K562 (cell line): ENCODE results near the gene LIG3. TPM values are rescaled to one million over a fixed set of nuclear protein-coding genes. Genes with fewer than 3 reads are reported as not detected.
A peak's percentile ranks its signal among the peaks of the same experiment; 100 is the strongest.
"Not testable (repeated sequence)": the region's sequence is repeated elsewhere in the genome, so short reads cannot be mapped to it uniquely, and the experiment has no call there.

Experiments
- ATAC-seq: fragments of 200-7000 bp; cut with Tn5 transposase; 3 replicates; pipeline ENCODE4 v1.9.1; 2020; ENCODE audit warnings: moderate library complexity
- BruUV-seq: library from RNA; stranded (reverse); fragments of 400-500 nt; replicated peaks from 2 replicates; lab custom pipeline; 2021; lab: Mats Ljungman, UMichigan
- CTCF ChIA-PET: fragments of 300-600 bp; formaldehyde crosslinking; extraction: SDS; loops from one replicate; lab custom pipeline; 2021; ENCODE audit warnings: low intra/inter-chr PET ratio; lab: Yijun Ruan, JAX
- POLR2A ChIA-PET: fragments of 300-600, 350-650 bp; sonication (Branson Sonifier 250); formaldehyde crosslinking; extraction: SDS; loops from one replicate; lab custom pipeline; 2021; ENCODE audit warnings: antibody characterized with exemption, inconsistent platforms; lab: Yijun Ruan, JAX
- DNase-seq, 4 experiments: peaks; one replicate each; pipeline versions ENCODE4 v3.0.0 to v3.0.0-alpha.2; 2011 to 2018; ENCODE audit warnings: low spot score in 3 of 4, mixed read lengths in 3 of 4; ENCODE audit errors: extremely low read depth in 1 of 4
- FAIRE-seq: peaks from 2 replicates; lab custom pipeline; 2011; peaks lifted over from hg19 to GRCh38; lab: Jason Lieb, UNC
- H2AFZ ChIP-seq: 2 replicates; pipeline ENCODE4 v1.6.0; 2011; ENCODE audit warnings: low read depth, low read length, control low read depth, inconsistent platforms
- H3K27ac ChIP-seq: fragments of 200-600 bp; 3 replicates; pipeline ENCODE4 v1.8.0; 2011; ENCODE audit warnings: low read depth, mild to moderate bottlenecking, control low read depth, inconsistent platforms, low read length, moderate library complexity, mixed read lengths; ENCODE audit errors: extremely low read depth
- H3K27me3 ChIP-seq, 2 experiments: fragments of 300-600 bp in 1 of 2; 2 replicates in 1 of 2; 3 replicates in 1 of 2; pipeline versions ENCODE4 v1.6.0 to v1.8.0; 2011; ENCODE audit warnings: inconsistent platforms in 2 of 2, low read length in 2 of 2, mild to moderate bottlenecking in 1 of 2, mixed read lengths in 1 of 2, moderate library complexity in 1 of 2; ENCODE audit not compliant: control insufficient read depth in 2 of 2, insufficient read depth in 2 of 2
- H3K36me3 ChIP-seq: fragments of 300-600 bp; 3 replicates; pipeline ENCODE4 v1.8.0; 2011; ENCODE audit warnings: mild to moderate bottlenecking, low read length, inconsistent platforms; ENCODE audit not compliant: control insufficient read depth, insufficient read depth
- H3K4me1 ChIP-seq, 2 experiments: fragments of 200-600 bp in 1 of 2; replicated peaks in 1 of 2; 2 replicates in 1 of 2; 3 replicates in 1 of 2; pipeline versions ENCODE4 v1.5.1 to v1.8.0; 2011; ENCODE audit warnings: inconsistent platforms in 2 of 2, low read length in 2 of 2, mild to moderate bottlenecking in 1 of 2, mixed read lengths in 1 of 2, moderate library complexity in 1 of 2; ENCODE audit not compliant: control insufficient read depth in 2 of 2, insufficient read depth in 2 of 2
- H3K4me2 ChIP-seq: 2 replicates; pipeline ENCODE4 v1.6.1; 2011; ENCODE audit warnings: low read length, control low read depth, inconsistent platforms, mixed read lengths; ENCODE audit not compliant: insufficient read depth
- H3K4me3 ChIP-seq: fragments of 200-600 bp; sonication (generic), shearing (Covaris generic); 2 replicates; pipeline ENCODE4 v1.5.1; 2016; ENCODE audit warnings: control low read depth, inconsistent platforms
- H3K79me2 ChIP-seq: fragments of 200-600 bp; 3 replicates; pipeline ENCODE4 v1.8.0; 2011; ENCODE audit warnings: low read length, inconsistent platforms; ENCODE audit not compliant: control insufficient read depth, insufficient read depth
- H3K9ac ChIP-seq, 2 experiments: 2 replicates each; pipeline versions ENCODE4 v1.6.0 to v1.6.1; 2011; ENCODE audit warnings: low read depth in 2 of 2, low read length in 2 of 2, control low read depth in 1 of 2, inconsistent platforms in 1 of 2, mild to moderate bottlenecking in 1 of 2, mixed read lengths in 1 of 2; ENCODE audit not compliant: insufficient read depth in 1 of 2
- H3K9me1 ChIP-seq: one replicate; pipeline ENCODE4 v1.6.0; 2011; ENCODE audit warnings: inconsistent platforms, mild to moderate bottlenecking, low read length, moderate library complexity; ENCODE audit not compliant: control insufficient read depth, insufficient read depth
- H3K9me3 ChIP-seq: replicated peaks from 2 replicates; pipeline ENCODE4 v1.5.1; 2011; ENCODE audit warnings: low read depth, low read length, inconsistent platforms; ENCODE audit not compliant: control insufficient read depth, insufficient read depth
- H4K20me1 ChIP-seq: replicated peaks from 2 replicates; pipeline ENCODE4 v1.6.1; 2011; ENCODE audit warnings: low read length, inconsistent platforms, mixed read lengths; ENCODE audit not compliant: control insufficient read depth, insufficient read depth
- ATF1 ChIP-seq, 2 experiments: fragments of 450-650 bp in 1 of 2; IDR thresholded peaks; 2 replicates each; pipeline ENCODE4 v1.6.1; 2016; ENCODE audit warnings: missing compliant biosample characterization in 1 of 2, missing genetic modification characterization in 1 of 2
- C11orf30 ChIP-seq: fragments of 450-650 bp; IDR thresholded peaks from 2 replicates; pipeline ENCODE4 v1.6.1; 2016; ENCODE audit warnings: low read depth, mild to moderate bottlenecking
- CREM ChIP-seq: IDR thresholded peaks from 2 replicates; pipeline ENCODE4 v1.6.1; 2014; ENCODE audit warnings: antibody characterized with exemption, low read depth
- ESRRB ChIP-seq: fragments of 250-450 bp; sonication (Bioruptor Pico); IDR thresholded peaks from 2 replicates; pipeline ENCODE4 v1.5.0; 2020; ENCODE audit warnings: mild to moderate bottlenecking, moderate library complexity, borderline replicate concordance
- FOXJ2 ChIP-seq: fragments of 200-800 bp; sonication (Bioruptor generic); IDR thresholded peaks from 2 replicates; pipeline ENCODE4 v1.6.1; 2016; ENCODE audit warnings: missing genetic modification characterization, missing compliant biosample characterization
- MAFG ChIP-seq: fragments of 450-650 bp; conservative IDR thresholded peaks from 2 replicates; pipeline ENCODE4 v1.6.1; 2016; ENCODE audit warnings: missing genetic modification characterization, missing compliant biosample characterization
- POLR3G ChIP-seq: IDR thresholded peaks from 2 replicates; pipeline ENCODE4 v1.6.1; 2011; ENCODE audit not compliant: insufficient read length, insufficient replicate concordance; ENCODE audit errors: extremely low read depth
- RB1 ChIP-seq: fragments of 450-650 bp; IDR thresholded peaks from 2 replicates; pipeline ENCODE4 v1.6.1; 2017; ENCODE audit warnings: low read depth, mild to moderate bottlenecking
- RBBP5 ChIP-seq: fragments of 200-600 bp; sonication (generic); IDR thresholded peaks from 2 replicates; pipeline ENCODE4 v1.6.1; 2012; ENCODE audit warnings: borderline replicate concordance, mild to moderate bottlenecking, low read length, control low read depth, inconsistent platforms; ENCODE audit not compliant: insufficient read depth, poor library complexity, severe bottlenecking
- SRSF7 ChIP-seq: fragments of 200-400 bp; formaldehyde crosslinking; optimal IDR thresholded peaks from 2 replicates; pipeline ENCODE3; 2017; ENCODE audit warnings: mild to moderate bottlenecking, low read depth, low read length
- SUPT5H ChIP-seq: fragments of 450-650 bp; IDR thresholded peaks from 2 replicates; pipeline ENCODE4 v1.6.1; 2016
- WHSC1 ChIP-seq: IDR thresholded peaks from one replicate; pipeline ENCODE4 v1.6.1; 2012; ENCODE audit warnings: low read length, control low read depth, inconsistent platforms
- ZNF316 ChIP-seq: fragments of 450-650 bp; IDR thresholded peaks from 2 replicates; pipeline ENCODE4 v1.6.1; 2016
- WGBS: fragments of 100-300 bp; shearing (Covaris generic); methylation state at CpG from one replicate; pipeline ENCODE4 v1.1.6; 2016; ENCODE audit warnings: low coverage, mixed read lengths; ENCODE audit not compliant: insufficient coverage; ENCODE audit errors: missing lambda C conversion rate; 5-methylcytosine and 5-hydroxymethylcytosine counted together
- in situ Hi-C: fragments of 300-500 bp; cut with MboI; formaldehyde crosslinking; loops from 4 replicates; pipeline ENCODE4 v1.15.0; 2018; ENCODE audit warnings: inconsistent platforms, mixed read lengths
- intact Hi-C: fragments of 100-400 bp; cut with micrococcal nuclease; formaldehyde crosslinking; loops from 2 replicates; pipeline ENCODE4 v1.14.2; 2022
- polyA plus RNA-seq, 8 experiments: library from polyadenylated mRNA; depleted of rRNA in 4 of 8; stranded (reverse) in 5 of 8; unstranded in 3 of 8; fragments of >200 nt; fragmentation: Nextera tagmentation in 2 of 8; fragmentation: Illumina TruSeq in 1 of 8; extraction: Ambion mirVana in 2 of 8; extraction: Trizol in 1 of 8; gene quantifications; 2 replicates each; pipeline versions ENCODE4 v1.2.1 to v1.2.3, GENCODE V29; 2011 to 2014; ENCODE audit warnings: inconsistent platforms in 1 of 8, missing spikeins in 1 of 8
- total RNA-seq, 7 experiments: library from RNA; depleted of rRNA in 6 of 7; stranded (reverse); fragments of >200 nt in 6 of 7; fragmentation: Illumina TruSeq in 2 of 7; extraction: Trizol in 2 of 7; gene quantifications; 2 replicates each; pipeline versions ENCODE4 v1.2.1 to v1.2.3, GENCODE V29; 2011 to 2021; ENCODE audit warnings: low replicate concordance in 1 of 7
- TF ChIP-seq, protein P1 (sequence below): fragments of 450-650 bp; formaldehyde crosslinking; IDR thresholded peaks from 2 replicates; pipeline ENCODE4 v1.4.0; 2022; ENCODE audit warnings: missing genetic modification characterization
- TF ChIP-seq, protein P2 (sequence below), 2 experiments: fragments of 450-650 bp in 1 of 2; sonication (generic) in 1 of 2; formaldehyde crosslinking in 1 of 2; IDR thresholded peaks in 1 of 2; conservative IDR thresholded peaks in 1 of 2; 2 replicates each; pipeline versions ENCODE4 v1.6.1 to v1.8.1; 2016 to 2023; ENCODE audit warnings: mild to moderate bottlenecking in 2 of 2, moderate library complexity in 2 of 2, inconsistent platforms in 1 of 2, missing genetic modification reagents in 1 of 2

The LIG3 gene
- total and polyA plus RNA-seq, 9 of the 15 experiments (the other 6 are each of a cell fraction or from before 2014, with no cell fraction given): 7.6 to 75.0 (median 43.0) TPM

DNA sequence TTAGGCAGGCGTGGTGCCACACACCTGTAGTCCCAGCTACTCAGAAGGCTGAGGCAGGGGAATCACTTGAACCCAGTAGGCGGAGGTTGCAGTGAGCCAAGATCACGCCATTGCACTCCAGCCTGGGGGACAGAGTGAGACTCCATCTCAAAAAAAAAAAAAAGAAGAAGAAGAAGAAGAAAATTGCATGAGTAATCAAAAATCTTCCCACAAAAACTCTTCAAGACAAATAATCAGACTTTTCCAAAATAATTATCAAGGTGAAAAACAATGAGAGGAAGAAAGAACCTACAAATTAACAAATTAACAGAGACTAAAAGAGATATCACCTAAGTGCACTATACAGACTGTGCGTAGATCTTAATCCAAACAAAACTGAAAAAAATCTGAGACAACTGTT is 29.5 kb upstream of the LIG3 start:
- H3K36me3 ChIP-seq, H3K9me3 ChIP-seq, H3K4me1 ChIP-seq, DNase-seq, H3K4me3 ChIP-seq, H3K27ac ChIP-seq, H4K20me1 ChIP-seq, ATAC-seq, H2AFZ ChIP-seq, H3K9me1 ChIP-seq, H3K27me3 ChIP-seq, CTCF ChIA-PET, H3K79me2 ChIP-seq, POLR2A ChIA-PET, H3K9ac ChIP-seq, in situ Hi-C loops, intact Hi-C loops, BruUV-seq, FAIRE-seq, H3K4me2 ChIP-seq: not testable (repeated sequence)
- TF ChIP-seq C11orf30: peak; percentile 32; the same call in 1 of the 2 replicates
- TF ChIP-seq MAFG (tag): 0 out of 2 replicates have a peak, but pooled peaks have one; percentile 27
- TF ChIP-seq ZNF316: peak; percentile 81
- 40% methylated on average over 4 of the region's 4 CpGs for whole genome bisulfite sequencing

DNA sequence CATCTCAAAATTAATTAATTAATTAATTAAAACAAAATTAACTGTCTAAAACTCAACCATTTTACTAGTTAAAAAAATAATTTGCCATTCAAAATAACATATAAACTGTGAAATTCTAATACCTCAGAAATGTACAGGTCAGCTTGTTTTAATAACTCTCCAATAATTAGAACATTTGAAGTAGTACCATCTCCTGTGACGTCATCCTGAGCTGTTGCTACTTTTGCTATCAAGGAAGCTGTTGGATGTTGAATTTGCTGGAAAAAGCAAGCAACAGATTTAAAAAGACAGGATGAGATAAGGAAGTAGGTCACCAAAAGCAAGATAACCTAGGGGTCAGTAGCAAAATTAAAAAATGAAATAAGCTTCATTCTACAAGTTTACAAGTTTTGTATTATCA is 21.9 kb upstream of the LIG3 start:
- H3K4me3 ChIP-seq: no peak overlapping the region
- no peak overlapping the region for H3K4me2 ChIP-seq
- H2AFZ ChIP-seq: no peak overlapping the region
- 36% methylated on average over 1 of the region's 1 CpG for WGBS
- no peaks in the 10 kb centered on the region for H3K4me1 ChIP-seq
- no peak for DNase-seq
- no peak overlapping the region for H3K27ac ChIP-seq
- in situ Hi-C loops: no loop called here
- no peaks in the 10 kb centered on the region for H3K27me3 ChIP-seq
- ChIA-PET POLR2A (interaction anchor here (1.1 to 2.0 kb wide), 3 partner anchors 16 to 23 kb away, joined by 5 to 6 read pairs (median 6); partner anchors contain the start of gene LIG3), CTCF (no interaction called here)
- H3K36me3 ChIP-seq: peaks cover 8% of the 10 kb centered on the region
- no peaks in the 10 kb centered on the region for H3K9me1 ChIP-seq
- no peak overlapping the region for H3K9ac ChIP-seq
- intact Hi-C loops: no loop called here
- no peaks in the 10 kb centered on the region for H4K20me1 ChIP-seq
- H3K79me2 ChIP-seq: peaks cover 24% of the 10 kb centered on the region
- no peak for ATAC-seq
- FAIRE-seq: no peak
- BruUV-seq: no TSS peak
- H3K9me3 ChIP-seq: no peaks in the 10 kb centered on the region
- TF ChIP-seq ZNF316 (peak; percentile 44; the same call in 1 of the 2 replicates), SUPT5H (no peak), ESRRB (CRISPR knock-in tag) (no peak), SRSF7 (no peak), FOXJ2 (tag) (no peak), ATF1 (CRISPR knock-in tag; IDR thresholded peaks at IDR 0.05) (no peak), ATF1 (tag; IDR thresholded peaks at IDR 0.05) (peak; percentile 63), POLR3G (no peak), RB1 (no peak), CREM (peak; percentile 50), RBBP5 (no peak), WHSC1 (no peak)
- TF ChIP-seq, protein P1, sequence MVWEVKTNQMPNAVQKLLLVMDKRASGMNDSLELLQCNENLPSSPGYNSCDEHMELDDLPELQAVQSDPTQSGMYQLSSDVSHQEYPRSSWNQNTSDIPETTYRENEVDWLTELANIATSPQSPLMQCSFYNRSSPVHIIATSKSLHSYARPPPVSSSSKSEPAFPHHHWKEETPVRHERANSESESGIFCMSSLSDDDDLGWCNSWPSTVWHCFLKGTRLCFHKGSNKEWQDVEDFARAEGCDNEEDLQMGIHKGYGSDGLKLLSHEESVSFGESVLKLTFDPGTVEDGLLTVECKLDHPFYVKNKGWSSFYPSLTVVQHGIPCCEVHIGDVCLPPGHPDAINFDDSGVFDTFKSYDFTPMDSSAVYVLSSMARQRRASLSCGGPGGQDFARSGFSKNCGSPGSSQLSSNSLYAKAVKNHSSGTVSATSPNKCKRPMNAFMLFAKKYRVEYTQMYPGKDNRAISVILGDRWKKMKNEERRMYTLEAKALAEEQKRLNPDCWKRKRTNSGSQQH (CRISPR knock-in tag): no peak
- TF ChIP-seq, protein P2, sequence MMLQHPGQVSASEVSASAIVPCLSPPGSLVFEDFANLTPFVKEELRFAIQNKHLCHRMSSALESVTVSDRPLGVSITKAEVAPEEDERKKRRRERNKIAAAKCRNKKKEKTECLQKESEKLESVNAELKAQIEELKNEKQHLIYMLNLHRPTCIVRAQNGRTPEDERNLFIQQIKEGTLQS (IDR thresholded peaks at IDR 0.05): peak; percentile 68
- TF ChIP-seq, protein P2 (CRISPR knock-in tag; conservative IDR thresholded peaks at IDR 0.05): no peak
